Measurements from ENCODE around the gene TYR. TPM values are rescaled to one million over a fixed set of nuclear protein-coding genes. Genes with fewer than 3 reads are reported as not detected.

Gene TYR
- not detected for total RNA-seq
- not detected for polyA plus RNA-seq

GRCh38 chr11:89177691-89178231, at the start of gene TYR:
Gene TYR (plus strand): TSS chr11:89177875. CDS start chr11:89177954, 79 bp downstream.
- Histone ChIP-seq H3K4me3 (ENCODE audit: low read depth, low read length) (no peak within 1 kb of the TSS), H3K4me1 (ENCODE audit: insufficient read depth) (no peaks in the 10 kb centered on the region), H3K36me3 (ENCODE audit: insufficient read depth) (no peaks in the 10 kb centered on the region), H3K27ac (ENCODE audit: low read depth) (no peak within 1 kb of the TSS)
- WGBS: 91% methylated on average over 8 of the region's 8 CpGs
- no peak for DNase-seq (ENCODE audit: extremely low spot score)

DNA sequence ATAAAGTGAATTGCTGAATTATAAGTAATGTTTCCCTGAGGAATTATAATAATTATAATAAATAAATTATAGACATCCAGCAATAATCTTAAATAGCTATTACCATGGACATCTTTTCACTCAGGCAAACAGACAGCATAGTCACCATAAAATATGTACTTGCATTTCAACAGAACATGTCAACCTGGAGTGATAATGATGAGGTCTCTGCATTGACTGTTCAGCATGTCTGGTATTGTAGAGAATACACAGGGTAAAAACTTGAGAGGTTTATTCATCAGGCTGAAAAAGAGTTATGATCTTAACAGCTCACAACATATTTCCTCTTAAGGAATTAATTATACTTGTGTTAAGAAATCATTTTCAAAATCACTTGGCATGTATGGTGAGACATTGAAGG, 41.1 kb upstream of the TYR start:
- no peaks in the 10 kb centered on the region for H3K36me3 ChIP-seq (ENCODE audit: insufficient read depth)
- no peak overlapping the region for H3K27ac ChIP-seq (ENCODE audit: low read depth)
- no peak overlapping the region for H3K4me3 ChIP-seq (ENCODE audit: low read depth, low read length)
- no peak for DNase-seq (ENCODE audit: extremely low spot score)
- no peaks in the 10 kb centered on the region for H3K4me1 ChIP-seq (ENCODE audit: insufficient read depth)

- Histone ChIP-seq H3K27ac (ENCODE audit: low read depth) (no peak overlapping the region), H3K36me3 (ENCODE audit: insufficient read depth) (no peaks in the 10 kb centered on the region), H3K4me3 (ENCODE audit: low read depth, low read length) (no peak overlapping the region), H3K4me1 (ENCODE audit: insufficient read depth) (no peaks in the 10 kb centered on the region)
- no peak for DNase-seq (ENCODE audit: extremely low spot score)
- WGBS: 38% methylated on average over 1 of the region's 1 CpG
Measured at GRCh38 chr11:89147229-89147628, 30.4 kb upstream of the TYR start.

GRCh38 chr11:89159974-89160373, 17.7 kb upstream of the TYR start:
- Histone ChIP-seq H3K27ac (ENCODE audit: low read depth) (no peak overlapping the region), H3K36me3 (ENCODE audit: insufficient read depth) (no peaks in the 10 kb centered on the region), H3K4me3 (ENCODE audit: low read depth, low read length) (no peak overlapping the region), H3K4me1 (ENCODE audit: insufficient read depth) (no peaks in the 10 kb centered on the region)
- no peak for DNase-seq (ENCODE audit: extremely low spot score)
- WGBS: 91% methylated on average over 4 of the region's 4 CpGs

GRCh38 chr11:89161949-89162348, 15.7 kb upstream of the TYR start:
- H3K27ac ChIP-seq (ENCODE audit: low read depth): no peak overlapping the region
- no peaks in the 10 kb centered on the region for H3K36me3 ChIP-seq (ENCODE audit: insufficient read depth)
- no peak overlapping the region for H3K4me3 ChIP-seq (ENCODE audit: low read depth, low read length)
- 92% methylated on average over 3 of the region's 3 CpGs for WGBS
- H3K4me1 ChIP-seq (ENCODE audit: insufficient read depth): no peaks in the 10 kb centered on the region
- no peak for DNase-seq (ENCODE audit: extremely low spot score)

- H3K4me1 ChIP-seq (ENCODE audit: insufficient read depth): no peaks in the 10 kb centered on the region
- DNase-seq (ENCODE audit: extremely low spot score): no peak
- no peak overlapping the region for H3K27ac ChIP-seq (ENCODE audit: low read depth)
- WGBS: 77% methylated on average over 3 of the region's 3 CpGs
- no peaks in the 10 kb centered on the region for H3K36me3 ChIP-seq (ENCODE audit: insufficient read depth)
- H3K4me3 ChIP-seq (ENCODE audit: low read depth, low read length): no peak overlapping the region
Measured at GRCh38 chr11:89163686-89164085, 14.0 kb upstream of the TYR start.

GRCh38 chr11:89168396-89168795, 9.3 kb upstream of the TYR start:
- Histone ChIP-seq H3K27ac (ENCODE audit: low read depth) (no peak overlapping the region), H3K36me3 (ENCODE audit: insufficient read depth) (no peaks in the 10 kb centered on the region), H3K4me1 (ENCODE audit: insufficient read depth) (no peaks in the 10 kb centered on the region), H3K4me3 (ENCODE audit: low read depth, low read length) (no peak overlapping the region)
- no peak for DNase-seq (ENCODE audit: extremely low spot score)
- WGBS: 54% methylated on average over 3 of the region's 3 CpGs

- 77% methylated on average over 2 of the region's 2 CpGs for WGBS
Measured at GRCh38 chr11:89175796-89176195, 1.9 kb upstream of the TYR start.

GRCh38 chr11:89176938-89177337, 737 bp upstream of the TYR start:
- no peak for DNase-seq (ENCODE audit: extremely low spot score)
- H3K27ac ChIP-seq (ENCODE audit: low read depth): no peak overlapping the region
- 72% methylated on average over 2 of the region's 2 CpGs for WGBS
- no peak overlapping the region for H3K4me3 ChIP-seq (ENCODE audit: low read depth, low read length)
- H3K36me3 ChIP-seq (ENCODE audit: insufficient read depth): no peaks in the 10 kb centered on the region
- no peaks in the 10 kb centered on the region for H3K4me1 ChIP-seq (ENCODE audit: insufficient read depth)

More at GRCh38 chr11:89175796-89176195, 1.9 kb upstream of the TYR start:
- no peaks in the 10 kb centered on the region for H3K4me1 ChIP-seq (ENCODE audit: insufficient read depth)
- H3K27ac ChIP-seq (ENCODE audit: low read depth): no peak overlapping the region
- no peak for DNase-seq (ENCODE audit: extremely low spot score)
- H3K4me3 ChIP-seq (ENCODE audit: low read depth, low read length): no peak overlapping the region
- no peaks in the 10 kb centered on the region for H3K36me3 ChIP-seq (ENCODE audit: insufficient read depth)

DNA sequence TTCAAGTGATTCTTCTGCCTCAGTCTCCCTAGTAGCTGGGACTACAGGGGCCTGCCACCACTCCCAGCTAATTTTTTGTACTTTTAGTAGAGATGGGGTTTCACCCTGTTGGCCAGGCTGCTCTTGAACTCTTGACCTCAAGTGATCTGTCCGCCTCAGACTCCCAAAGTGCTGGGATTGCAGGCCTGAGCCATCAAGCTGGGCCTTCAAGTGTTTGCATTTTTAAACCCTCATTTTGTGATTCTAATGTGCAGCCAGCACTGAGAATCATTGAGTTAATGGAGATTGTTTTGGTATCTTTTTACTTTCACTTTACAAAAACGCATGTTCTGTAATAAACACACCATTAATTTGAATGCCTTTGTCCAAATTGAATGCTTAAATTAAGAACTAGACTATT, 3.4 kb downstream of the TYR start:
- no peak for DNase-seq (ENCODE audit: extremely low spot score)
- H3K27ac ChIP-seq (ENCODE audit: low read depth): no peak overlapping the region
- no peak overlapping the region for H3K4me3 ChIP-seq (ENCODE audit: low read depth, low read length)
- 34% methylated on average over 2 of the region's 2 CpGs for WGBS
- no peaks in the 10 kb centered on the region for H3K4me1 ChIP-seq (ENCODE audit: insufficient read depth)
- H3K36me3 ChIP-seq (ENCODE audit: insufficient read depth): no peaks in the 10 kb centered on the region

GRCh38 chr11:89182773-89183518, 5.3 kb downstream of the TYR start:
- 31% methylated on average over 5 of the region's 5 CpGs for WGBS
- no peak overlapping the region for H3K4me3 ChIP-seq (ENCODE audit: low read depth, low read length)
- no peak for DNase-seq (ENCODE audit: extremely low spot score)

GRCh38 chr11:89184021-89184420, 6.3 kb downstream of the TYR start:
- Histone ChIP-seq H3K36me3 (ENCODE audit: insufficient read depth) (no peaks in the 10 kb centered on the region), H3K27ac (ENCODE audit: low read depth) (no peak overlapping the region), H3K4me1 (ENCODE audit: insufficient read depth) (no peaks in the 10 kb centered on the region), H3K4me3 (ENCODE audit: low read depth, low read length) (no peak overlapping the region)
- WGBS: 63% methylated on average over 3 of the region's 3 CpGs
- DNase-seq (ENCODE audit: extremely low spot score): no peak

More at GRCh38 chr11:89182773-89183518, 5.3 kb downstream of the TYR start:
- Histone ChIP-seq H3K4me1 (ENCODE audit: insufficient read depth) (no peaks in the 10 kb centered on the region), H3K36me3 (ENCODE audit: insufficient read depth) (no peaks in the 10 kb centered on the region), H3K27ac (ENCODE audit: low read depth) (no peak overlapping the region)

- Histone ChIP-seq H3K4me3 (ENCODE audit: low read depth, low read length) (no peak overlapping the region), H3K4me1 (ENCODE audit: insufficient read depth) (no peaks in the 10 kb centered on the region), H3K27ac (ENCODE audit: low read depth) (no peak overlapping the region), H3K36me3 (ENCODE audit: insufficient read depth) (no peaks in the 10 kb centered on the region)
- 59% methylated on average over 2 of the region's 2 CpGs for WGBS
- no peak for DNase-seq (ENCODE audit: extremely low spot score)
Measured at GRCh38 chr11:89189776-89190175, 12.1 kb downstream of the TYR start.

DNA sequence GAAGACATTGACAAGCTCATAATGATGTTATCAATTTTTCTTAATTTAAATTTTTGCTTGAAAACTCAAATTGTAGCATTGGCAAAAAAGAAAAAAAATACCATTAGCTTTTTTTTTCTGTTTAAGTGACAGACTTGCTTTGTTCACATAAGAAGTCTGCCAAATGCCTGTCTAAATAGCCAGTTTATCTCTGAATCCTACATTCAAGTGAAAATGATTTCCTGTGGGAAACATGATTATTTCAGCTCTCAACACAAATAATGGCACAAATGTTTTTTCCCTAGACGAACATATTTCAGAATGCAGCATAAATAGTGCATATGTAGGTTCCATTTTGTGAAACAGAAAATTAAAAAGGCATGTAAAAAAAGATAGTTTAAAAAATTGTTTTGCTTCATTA, 23.5 kb downstream of the TYR start:
- Histone ChIP-seq H3K4me3 (ENCODE audit: low read depth, low read length) (no peak overlapping the region), H3K36me3 (ENCODE audit: insufficient read depth) (no peaks in the 10 kb centered on the region), H3K27ac (ENCODE audit: low read depth) (no peak overlapping the region), H3K4me1 (ENCODE audit: insufficient read depth) (no peaks in the 10 kb centered on the region)
- DNase-seq (ENCODE audit: extremely low spot score): no peak
- WGBS: 45% methylated on average over 1 of the region's 1 CpG
